Neural crest cell (in vitro differentiated cells): ENCODE measurements around the gene ASIC2. TPM values are rescaled to one million over a fixed set of nuclear protein-coding genes. Genes with fewer than 3 reads are reported as not detected.

Experiments used
- DNase-seq: peaks from one replicate; pipeline ENCODE4 v3.0.0; 2021; ENCODE audit warnings: low read depth, mixed read lengths, low spot score
- H3K27ac Mint-ChIP-seq: one replicate; pipeline ENCODE4 v1.8.0; 2021; ENCODE audit warnings: mild to moderate bottlenecking, mixed read lengths; ENCODE audit not compliant: unreplicated experiment
- H3K27me3 Mint-ChIP-seq: 2 replicates; pipeline ENCODE4 v1.8.0; 2021; ENCODE audit warnings: low read depth, mild to moderate bottlenecking, mixed read lengths
- H3K36me3 Mint-ChIP-seq: 2 replicates; pipeline ENCODE4 v1.8.0; 2021; ENCODE audit warnings: low read depth, mild to moderate bottlenecking, mixed read lengths
- H3K4me1 Mint-ChIP-seq: 2 replicates; pipeline ENCODE4 v1.8.0; 2021; ENCODE audit warnings: mixed read lengths
- H3K4me3 Mint-ChIP-seq: one replicate; pipeline ENCODE4 v1.8.0; 2021; ENCODE audit warnings: mild to moderate bottlenecking, mixed read lengths
- H3K9me3 Mint-ChIP-seq: 2 replicates; pipeline ENCODE4 v1.8.0; 2021; ENCODE audit warnings: mixed read lengths
- total RNA-seq: library from RNA; stranded (reverse); gene quantifications from 2 replicates; pipeline ENCODE4 v1.2.1, GENCODE V29; 2021
- TF ChIP-seq, protein P1 (sequence below): fragments of 200-600 bp; sonication (generic); conservative IDR thresholded peaks from 2 replicates; pipeline ENCODE4 v1.5.0; 2021; ENCODE audit warnings: antibody characterized with exemption, mild to moderate bottlenecking

Gene ASIC2
- total RNA-seq, 1 donor from 2014 or later: 0.12 TPM

DNA sequence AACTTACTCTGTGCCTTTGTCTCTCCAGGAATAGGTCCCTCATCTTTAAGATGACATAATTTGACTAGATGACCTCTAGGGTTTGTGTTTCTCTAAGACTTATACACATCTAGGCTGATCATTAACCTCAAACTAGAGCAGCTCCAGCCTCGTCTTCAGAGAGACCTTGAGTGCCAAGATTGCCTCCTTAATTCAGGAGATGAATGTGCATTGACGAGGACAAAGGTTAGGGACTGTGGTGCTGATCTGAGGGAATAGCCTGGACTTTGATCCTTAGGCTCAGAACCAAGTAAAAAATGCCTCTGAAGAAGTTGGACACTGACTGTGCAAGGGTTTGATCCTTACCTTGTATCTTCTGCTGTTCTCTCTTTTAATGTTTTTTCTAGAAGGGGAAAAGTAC, 17.2 kb upstream of the ASIC2 start:
- H3K27me3 Mint-ChIP-seq: peaks cover 87% of the 10 kb centered on the region
- no peaks in the 10 kb centered on the region for H3K36me3 Mint-ChIP-seq
- H3K9me3 Mint-ChIP-seq: no peaks in the 10 kb centered on the region

DNA sequence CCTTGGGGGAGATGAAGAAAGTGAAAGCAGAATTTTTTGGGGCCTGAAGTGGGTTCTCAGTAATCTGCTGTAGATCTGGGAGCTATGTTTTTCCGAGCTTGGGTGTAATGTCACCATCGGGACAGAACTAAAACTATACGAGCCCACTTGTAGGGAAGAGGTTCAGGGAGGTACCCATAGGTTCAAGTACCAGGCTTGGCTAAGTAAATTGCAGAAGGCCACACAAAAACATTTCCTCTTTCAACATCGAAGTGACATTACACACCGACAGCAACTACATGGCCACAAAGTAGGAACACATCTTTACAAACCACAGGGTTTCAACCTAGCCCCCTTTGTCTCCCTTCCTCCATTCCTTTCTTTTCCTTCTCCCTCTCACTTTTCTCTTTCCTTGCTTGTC, 10.2 kb upstream of the ASIC2 start:
- TF ChIP-seq, protein P1, sequence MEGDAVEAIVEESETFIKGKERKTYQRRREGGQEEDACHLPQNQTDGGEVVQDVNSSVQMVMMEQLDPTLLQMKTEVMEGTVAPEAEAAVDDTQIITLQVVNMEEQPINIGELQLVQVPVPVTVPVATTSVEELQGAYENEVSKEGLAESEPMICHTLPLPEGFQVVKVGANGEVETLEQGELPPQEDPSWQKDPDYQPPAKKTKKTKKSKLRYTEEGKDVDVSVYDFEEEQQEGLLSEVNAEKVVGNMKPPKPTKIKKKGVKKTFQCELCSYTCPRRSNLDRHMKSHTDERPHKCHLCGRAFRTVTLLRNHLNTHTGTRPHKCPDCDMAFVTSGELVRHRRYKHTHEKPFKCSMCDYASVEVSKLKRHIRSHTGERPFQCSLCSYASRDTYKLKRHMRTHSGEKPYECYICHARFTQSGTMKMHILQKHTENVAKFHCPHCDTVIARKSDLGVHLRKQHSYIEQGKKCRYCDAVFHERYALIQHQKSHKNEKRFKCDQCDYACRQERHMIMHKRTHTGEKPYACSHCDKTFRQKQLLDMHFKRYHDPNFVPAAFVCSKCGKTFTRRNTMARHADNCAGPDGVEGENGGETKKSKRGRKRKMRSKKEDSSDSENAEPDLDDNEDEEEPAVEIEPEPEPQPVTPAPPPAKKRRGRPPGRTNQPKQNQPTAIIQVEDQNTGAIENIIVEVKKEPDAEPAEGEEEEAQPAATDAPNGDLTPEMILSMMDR: no peak
- Mint-ChIP-seq H3K27ac (no peak overlapping the region), H3K9me3 (no peaks in the 10 kb centered on the region), H3K27me3 (peaks cover 89% of the 10 kb centered on the region), H3K36me3 (no peaks in the 10 kb centered on the region), H3K4me3 (no peak overlapping the region), H3K4me1 (no peaks in the 10 kb centered on the region)
- no peak for DNase-seq

More for the DNA sequence above, 17.2 kb upstream of the ASIC2 start:
- H3K27ac Mint-ChIP-seq: no peak overlapping the region
- no peak for DNase-seq
- no peak overlapping the region for H3K4me3 Mint-ChIP-seq
- no peaks in the 10 kb centered on the region for H3K4me1 Mint-ChIP-seq
- TF ChIP-seq, protein P1: no peak

DNA sequence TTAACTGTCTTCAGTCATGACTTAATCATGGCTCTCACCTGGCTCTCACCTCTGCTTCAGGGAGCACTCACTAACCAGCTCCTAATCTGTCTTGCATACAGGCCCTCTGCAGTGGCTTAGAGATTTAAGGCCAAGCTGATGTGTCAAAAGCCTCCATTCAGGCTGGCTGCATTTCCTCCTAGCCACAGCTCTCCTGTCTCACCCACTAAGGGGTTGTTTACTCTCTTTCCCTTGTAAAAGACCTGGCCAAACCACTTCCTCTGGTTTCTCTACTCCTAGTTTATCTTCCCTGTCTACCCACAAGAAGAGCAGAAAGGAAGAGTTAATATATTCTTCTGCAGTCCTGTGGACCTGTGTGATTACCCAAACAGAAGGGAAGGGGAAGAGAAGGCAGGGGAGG, 9.3 kb upstream of the ASIC2 start:
- Mint-ChIP-seq H3K4me3 (no peak overlapping the region), H3K36me3 (no peaks in the 10 kb centered on the region), H3K27ac (no peak overlapping the region), H3K4me1 (no peaks in the 10 kb centered on the region), H3K27me3 (peaks cover 84% of the 10 kb centered on the region), H3K9me3 (no peaks in the 10 kb centered on the region)
- TF ChIP-seq, protein P1: no peak
- DNase-seq: no peak

DNA sequence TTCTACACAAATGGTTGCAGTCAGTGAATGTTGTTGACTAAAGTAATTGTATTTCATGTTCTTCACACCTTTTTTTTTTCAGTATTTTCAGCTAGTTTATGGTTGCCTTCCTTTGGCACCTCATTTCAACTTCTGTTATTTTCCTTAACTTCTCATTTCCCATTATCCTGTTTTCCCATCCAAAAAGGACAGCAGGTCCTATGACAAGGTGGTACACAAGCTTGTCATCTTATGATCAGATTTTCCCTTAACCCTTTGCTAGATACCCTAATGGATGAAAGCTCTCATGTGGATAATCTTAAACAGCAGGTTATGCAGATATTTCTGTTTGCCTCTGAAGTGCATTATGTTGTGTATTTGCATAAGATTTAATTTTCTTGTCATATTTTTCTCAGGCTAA, 7.1 kb upstream of the ASIC2 start:
- Mint-ChIP-seq H3K36me3 (no peaks in the 10 kb centered on the region), H3K27ac (no peak overlapping the region), H3K4me3 (no peak overlapping the region), H3K27me3 (peaks cover 84% of the 10 kb centered on the region), H3K4me1 (no peaks in the 10 kb centered on the region), H3K9me3 (no peaks in the 10 kb centered on the region)
- TF ChIP-seq, protein P1: no peak
- no peak for DNase-seq

DNA sequence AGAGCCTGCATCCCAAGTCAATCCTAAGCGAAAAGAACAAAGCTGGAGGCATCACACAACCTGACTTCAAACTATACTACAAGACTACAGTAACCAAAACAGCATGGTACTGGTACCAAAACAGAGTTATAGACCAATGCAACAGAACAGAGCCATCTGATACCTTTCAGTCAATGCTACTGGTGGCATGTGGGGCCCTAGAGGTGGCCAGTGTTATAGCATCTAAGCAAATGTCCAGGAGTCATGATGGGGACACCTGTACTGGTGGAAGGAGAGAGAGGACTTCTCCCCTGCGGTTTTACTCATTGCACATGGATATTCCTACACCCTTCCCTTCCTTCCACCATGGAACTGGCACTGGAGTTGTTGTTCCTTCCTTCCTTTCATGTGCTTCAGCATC, 6.0 kb upstream of the ASIC2 start:
- TF ChIP-seq, protein P1: no peak

DNA sequence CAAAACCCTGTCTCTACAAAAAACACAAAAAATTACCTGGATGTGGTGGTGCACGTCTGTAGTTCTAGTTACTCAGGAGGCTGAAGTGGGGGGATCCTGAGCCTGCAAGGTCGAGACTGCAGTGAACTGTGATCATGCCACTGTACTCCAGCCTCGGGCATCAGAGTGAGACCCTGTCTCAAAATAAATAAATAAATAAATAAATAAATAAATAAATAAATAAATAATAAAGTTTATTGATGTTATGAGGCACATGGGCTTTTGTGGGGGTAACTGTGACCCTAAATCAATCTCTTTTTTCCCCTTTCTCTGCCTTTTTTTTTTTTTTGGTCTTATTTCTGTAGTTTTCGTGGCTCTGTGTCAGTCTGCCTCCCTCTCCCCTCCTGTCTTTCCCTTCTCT, 4.5 kb upstream of the ASIC2 start:
- Mint-ChIP-seq H3K27ac (no peak overlapping the region), H3K4me1 (peaks cover 4% of the 10 kb centered on the region), H3K27me3 (peaks cover 82% of the 10 kb centered on the region), H3K36me3 (no peaks in the 10 kb centered on the region), H3K4me3 (no peak overlapping the region), H3K9me3 (no peaks in the 10 kb centered on the region)
- TF ChIP-seq, protein P1: no peak
- DNase-seq: no peak

More for the DNA sequence above, 6.0 kb upstream of the ASIC2 start:
- Mint-ChIP-seq H3K4me1 (no peaks in the 10 kb centered on the region), H3K27ac (no peak overlapping the region), H3K27me3 (peaks cover 84% of the 10 kb centered on the region), H3K36me3 (no peaks in the 10 kb centered on the region), H3K4me3 (no peak overlapping the region), H3K9me3 (no peaks in the 10 kb centered on the region)
- no peak for DNase-seq
